HUES48 (cell line): ENCODE data around the gene TEX2.
"Not testable (repeated sequence)": the region's sequence is repeated elsewhere in the genome, so short reads cannot be mapped to it uniquely, and the experiment has no call there.

Experiments used
- H3K27ac ChIP-seq: one replicate; pipeline ENCODE4 v1.7.0; 2013; ENCODE audit warnings: low read depth, low read length, inconsistent platforms
- H3K27me3 ChIP-seq: 2 replicates; pipeline ENCODE4 v1.6.1; 2013; ENCODE audit warnings: mild to moderate bottlenecking, low read length; ENCODE audit not compliant: control insufficient read depth, insufficient read depth
- H3K36me3 ChIP-seq: 2 replicates; pipeline ENCODE4 v1.6.1; 2013; ENCODE audit warnings: low read length; ENCODE audit not compliant: control insufficient read depth, insufficient read depth
- H3K4me1 ChIP-seq: 2 replicates; pipeline ENCODE4 v1.6.1; 2013; ENCODE audit warnings: mild to moderate bottlenecking, low read length; ENCODE audit not compliant: control insufficient read depth, insufficient read depth
- H3K4me3 ChIP-seq: 2 replicates; pipeline ENCODE4 v1.5.1; 2013; ENCODE audit warnings: mild to moderate bottlenecking, low read depth, low read length
- H3K9ac ChIP-seq: 2 replicates; pipeline ENCODE4 v1.6.1; 2013; ENCODE audit warnings: mild to moderate bottlenecking, low read depth, low read length, moderate library complexity
- H3K9me3 ChIP-seq: 2 replicates; pipeline ENCODE4 v1.6.1; 2013; ENCODE audit warnings: low read length; ENCODE audit not compliant: control insufficient read depth, insufficient read depth

The TEX2 gene

GRCh38 chr17:64250233-64250835 lies 12.7 kb downstream of the TEX2 start:
- Histone ChIP-seq H3K36me3 (no peaks in the 10 kb centered on the region), H3K27me3 (no peaks in the 10 kb centered on the region), H3K27ac (no peak overlapping the region), H3K4me3 (no peak overlapping the region), H3K9me3 (no peaks in the 10 kb centered on the region), H3K4me1 (no peaks in the 10 kb centered on the region), H3K9ac (no peak overlapping the region)

- H3K27ac ChIP-seq = no peak overlapping the region
- H3K9me3 ChIP-seq = no peaks in the 10 kb centered on the region
- H3K9ac ChIP-seq = no peak overlapping the region
- no peaks in the 10 kb centered on the region for H3K27me3 ChIP-seq
- no peaks in the 10 kb centered on the region for H3K36me3 ChIP-seq
- H3K4me1 ChIP-seq = no peaks in the 10 kb centered on the region
- H3K4me3 ChIP-seq = no peak overlapping the region
These were observed 15.2 kb downstream of the TEX2 start for GRCh38 chr17:64247836-64248235.

GRCh38 chr17:64245218-64246145 lies 17.6 kb downstream of the TEX2 start:
- no peak overlapping the region for H3K9ac ChIP-seq
- no peaks in the 10 kb centered on the region for H3K36me3 ChIP-seq
- H3K4me1 ChIP-seq = peaks cover 8% of the 10 kb centered on the region
- H3K27me3 ChIP-seq = no peaks in the 10 kb centered on the region
- no peak overlapping the region for H3K4me3 ChIP-seq
- no peaks in the 10 kb centered on the region for H3K9me3 ChIP-seq
- no peak overlapping the region for H3K27ac ChIP-seq

- Histone ChIP-seq H3K4me3 (no peak overlapping the region), H3K27ac (no peak overlapping the region), H3K4me1 (peaks cover 11% of the 10 kb centered on the region), H3K36me3 (no peaks in the 10 kb centered on the region), H3K9ac (no peak overlapping the region), H3K9me3 (no peaks in the 10 kb centered on the region), H3K27me3 (no peaks in the 10 kb centered on the region)
These were observed 18.9 kb downstream of the TEX2 start for GRCh38 chr17:64244165-64244564.

- H3K4me1 ChIP-seq = peaks cover 11% of the 10 kb centered on the region
- no peaks in the 10 kb centered on the region for H3K9me3 ChIP-seq
- no peaks in the 10 kb centered on the region for H3K36me3 ChIP-seq
- H3K9ac ChIP-seq = no peak overlapping the region
- H3K4me3 ChIP-seq = no peak overlapping the region
- H3K27ac ChIP-seq = no peak overlapping the region
- H3K27me3 ChIP-seq = no peaks in the 10 kb centered on the region
These were observed 19.7 kb downstream of the TEX2 start for GRCh38 chr17:64243340-64243739.

GRCh38 chr17:64242633-64243032 lies 20.4 kb downstream of the TEX2 start:
- Histone ChIP-seq H3K4me1 (peaks cover 11% of the 10 kb centered on the region), H3K36me3 (no peaks in the 10 kb centered on the region), H3K27me3 (no peaks in the 10 kb centered on the region), H3K9me3 (no peaks in the 10 kb centered on the region), H3K27ac (no peak overlapping the region), H3K4me3 (no peak overlapping the region), H3K9ac (no peak overlapping the region)

- Histone ChIP-seq H3K27ac (no peak overlapping the region), H3K9ac (no peak overlapping the region), H3K4me3 (no peak overlapping the region), H3K36me3 (no peaks in the 10 kb centered on the region), H3K4me1 (peaks cover 17% of the 10 kb centered on the region), H3K9me3 (no peaks in the 10 kb centered on the region), H3K27me3 (no peaks in the 10 kb centered on the region)
These were observed 22.2 kb downstream of the TEX2 start for GRCh38 chr17:64240741-64241347.

GRCh38 chr17:64240261-64240740 lies 22.8 kb downstream of the TEX2 start:
- H3K27me3 ChIP-seq = no peaks in the 10 kb centered on the region
- no peak overlapping the region for H3K9ac ChIP-seq
- H3K27ac ChIP-seq = no peak overlapping the region
- H3K4me3 ChIP-seq = no peak overlapping the region
- H3K36me3 ChIP-seq = no peaks in the 10 kb centered on the region
- H3K9me3 ChIP-seq = no peaks in the 10 kb centered on the region
- H3K4me1 ChIP-seq = peaks cover 17% of the 10 kb centered on the region

GRCh38 chr17:64238449-64238848 lies 24.6 kb downstream of the TEX2 start:
- H3K36me3 ChIP-seq, H3K9ac ChIP-seq, H3K27ac ChIP-seq: not testable (repeated sequence)

GRCh38 chr17:64236827-64237403 lies 26.1 kb downstream of the TEX2 start:
- Histone ChIP-seq H3K9ac (no peak overlapping the region), H3K27ac (no peak overlapping the region), H3K9me3 (no peaks in the 10 kb centered on the region), H3K4me1 (peaks cover 17% of the 10 kb centered on the region), H3K36me3 (no peaks in the 10 kb centered on the region), H3K27me3 (no peaks in the 10 kb centered on the region), H3K4me3 (no peak overlapping the region)

More at GRCh38 chr17:64238449-64238848, 24.6 kb downstream of the TEX2 start:
- not testable (repeated sequence) for H3K9me3 ChIP-seq, H3K27me3 ChIP-seq, H3K4me3 ChIP-seq
- H3K4me1 ChIP-seq = peaks cover 17% of the 10 kb centered on the region
